ENCODE measurements around the gene LEF1.

The LEF1 gene

GRCh38 chr4:108111781-108112180, 57.0 kb downstream of the LEF1 start:
- no peak for DNase-seq

GRCh38 chr4:108110450-108110849, 58.3 kb downstream of the LEF1 start:
- DNase-seq: no peak

GRCh38 chr4:108109997-108110416, 58.7 kb downstream of the LEF1 start:
- DNase-seq: no peak

GRCh38 chr4:108109111-108109510, 59.6 kb downstream of the LEF1 start:
- DNase-seq: no peak

GRCh38 chr4:108107729-108108382, 60.9 kb downstream of the LEF1 start:
- no peak for DNase-seq

- no peak for DNase-seq
Measured at GRCh38 chr4:108107101-108107500, 61.6 kb downstream of the LEF1 start.

GRCh38 chr4:108106186-108106585, 62.5 kb downstream of the LEF1 start:
- DNase-seq: no peak

GRCh38 chr4:108103099-108103862, 65.5 kb downstream of the LEF1 start:
- DNase-seq: no peak

- no peak for DNase-seq
Measured at GRCh38 chr4:108100827-108101226, 67.9 kb downstream of the LEF1 start.

- DNase-seq: no peak
Measured at GRCh38 chr4:108099838-108100237, 68.9 kb downstream of the LEF1 start.

- DNase-seq: no peak
Measured at GRCh38 chr4:108097990-108098553, 70.7 kb downstream of the LEF1 start.

GRCh38 chr4:108094923-108095482, 73.7 kb downstream of the LEF1 start:
- no peak for DNase-seq

GRCh38 chr4:108094131-108094530, 74.6 kb downstream of the LEF1 start:
- no peak for DNase-seq

GRCh38 chr4:108092288-108092687, 76.4 kb downstream of the LEF1 start:
- DNase-seq: no peak

GRCh38 chr4:108087293-108087967, 81.3 kb downstream of the LEF1 start:
- DNase-seq: no peak

GRCh38 chr4:108081256-108081655, 87.5 kb downstream of the LEF1 start:
- no peak for DNase-seq

- no peak for DNase-seq
Measured at GRCh38 chr4:108080747-108081146, 88.0 kb downstream of the LEF1 start.

- no peak for DNase-seq
Measured at GRCh38 chr4:108078024-108078733, 90.6 kb downstream of the LEF1 start.

- DNase-seq: peak; percentile 24
Measured at GRCh38 chr4:108072300-108072699, 96.4 kb downstream of the LEF1 start.

GRCh38 chr4:108070775-108071174, 98.0 kb downstream of the LEF1 start:
- DNase-seq: no peak

- no peak for DNase-seq
Measured at GRCh38 chr4:108068442-108068841, 100.3 kb downstream of the LEF1 start.

- peak; percentile 30 for DNase-seq
Measured at GRCh38 chr4:108060686-108061321, 107.9 kb downstream of the LEF1 start.

Data from right kidney (tissue), 1 donor.